ELF-1 (cell line): ENCODE data around the gene OR10G4.
"Not testable (repeated sequence)": the region's sequence is repeated elsewhere in the genome, so short reads cannot be mapped to it uniquely, and the experiment has no call there.

Experiments
- DNase-seq: peaks from one replicate; pipeline ENCODE4 v3.0.0-alpha.2; 2016; ENCODE audit warnings: low read depth, low spot score

Gene OR10G4

DNA sequence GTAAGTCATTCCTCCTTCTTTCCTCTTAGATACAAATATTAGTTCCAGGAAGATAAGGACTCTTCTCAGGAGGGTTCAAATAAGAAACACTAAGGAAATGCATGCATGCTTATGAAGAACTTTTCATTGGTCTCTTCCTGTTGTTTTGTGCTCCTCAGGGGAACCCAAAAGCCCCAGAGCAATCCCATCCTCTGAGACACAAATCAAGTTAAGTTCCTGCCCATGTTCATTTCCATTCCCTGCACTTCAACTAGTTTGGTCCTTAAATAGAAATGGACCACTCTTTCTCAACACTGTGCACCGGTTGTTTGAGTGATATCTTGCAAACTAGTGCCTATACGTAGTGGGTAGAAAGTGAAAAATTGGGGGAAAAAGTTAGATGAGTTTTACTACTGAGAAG lies at the start of gene OR10G4:
Gene OR10G4 (plus strand): TSS at position 301 of the 400 bp plus-strand sequence. CDS start 2,578 bp downstream, outside the sequence.
- DNase-seq: no peak

- DNase-seq: no peak
Measured at GRCh38 chr11:123973816-123974215, 39.0 kb upstream of the OR10G4 start.

DNA sequence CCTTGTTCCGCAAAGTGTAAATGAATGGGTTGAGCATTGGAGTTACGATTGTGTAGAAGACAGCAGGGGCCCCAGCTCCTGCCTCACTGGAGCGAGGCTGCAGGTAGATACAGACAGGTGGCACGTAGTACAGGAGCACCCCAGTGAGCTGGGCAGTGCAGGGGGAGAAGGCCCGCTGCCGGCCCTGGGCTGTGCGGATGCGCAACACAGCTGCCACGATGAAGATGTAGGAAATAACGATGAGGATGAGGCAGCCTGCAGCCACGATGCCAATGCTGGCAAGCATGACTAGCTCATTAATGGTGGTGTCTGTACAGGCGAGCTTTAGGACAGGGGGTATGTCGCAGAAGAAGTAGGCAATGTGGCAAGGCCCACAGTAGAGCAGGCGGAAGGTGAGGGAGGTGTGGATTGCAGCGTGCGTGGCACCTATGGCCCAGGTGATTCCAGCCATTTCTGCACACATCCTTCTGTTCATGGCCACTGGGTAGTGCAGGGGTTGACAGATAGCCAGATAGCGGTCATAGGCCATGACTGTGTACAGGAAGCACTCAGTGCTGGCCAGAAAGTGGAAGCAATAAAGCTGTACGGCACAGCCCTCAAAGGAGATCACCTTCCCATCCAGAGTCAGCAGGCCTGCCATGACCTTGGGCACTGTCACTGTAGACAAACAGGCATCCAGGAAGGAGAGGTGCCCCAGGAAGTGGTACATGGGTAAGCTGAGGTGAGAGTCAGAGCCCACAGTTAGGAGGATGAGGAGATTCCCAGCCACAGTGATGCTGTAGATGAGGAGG lies 35.8 kb upstream of the OR10G4 start:
- no peak for DNase-seq

DNA sequence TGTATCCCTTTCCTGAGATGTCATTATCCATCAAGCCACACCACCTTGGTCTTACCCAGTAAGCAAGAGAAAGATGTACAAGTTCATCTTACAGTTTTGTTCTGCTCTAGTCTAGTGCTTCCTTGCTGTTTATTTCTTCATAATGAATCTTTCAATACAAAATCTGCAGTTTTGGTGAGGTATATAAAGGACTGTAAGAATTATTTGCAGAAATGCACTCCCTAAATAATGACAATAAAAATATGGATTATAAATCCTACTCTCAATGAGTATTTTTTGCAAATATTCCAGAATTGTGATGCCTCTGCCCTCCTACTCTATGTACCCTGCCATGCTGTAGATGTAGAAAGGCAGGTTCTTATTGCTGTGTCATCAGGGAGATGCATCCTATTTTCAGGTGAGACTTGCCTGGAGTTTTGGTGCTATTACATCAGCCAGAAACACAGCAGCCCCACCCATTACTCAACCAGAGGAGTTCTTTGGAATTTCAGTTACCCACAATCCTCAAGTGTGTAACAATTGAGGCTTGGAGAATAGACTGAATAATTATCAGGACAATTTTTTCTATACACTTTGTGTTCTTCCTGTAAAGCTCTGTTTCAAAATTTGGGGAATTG lies 35.0 kb upstream of the OR10G4 start, which contains the start of gene OR10S1:
Gene OR10S1 (minus strand): TSS at position 51 of the 617 bp plus-strand sequence. CDS start 117 bp downstream, outside the sequence.
- DNase-seq: no peak

- no peak for DNase-seq
Measured at GRCh38 chr11:123979311-123979710, 33.5 kb upstream of the OR10G4 start.

DNA sequence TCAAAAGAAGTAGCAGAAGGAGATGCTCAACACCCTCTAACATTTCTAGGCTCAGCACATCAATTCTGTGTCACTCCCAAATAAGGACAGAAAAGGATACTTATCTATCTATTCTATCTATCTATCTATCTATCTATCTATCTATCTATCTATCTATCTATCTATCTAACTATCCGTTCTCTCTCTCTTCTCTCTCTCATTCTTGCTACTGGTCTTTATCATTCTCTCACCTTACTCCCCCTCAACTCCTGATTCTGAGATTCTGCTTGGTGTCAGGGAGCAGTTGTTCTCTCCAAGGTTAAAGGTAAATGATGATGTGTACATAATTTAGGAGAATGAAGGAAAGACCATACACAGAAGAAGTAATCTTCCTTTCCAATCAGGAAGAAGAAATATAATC lies 17.7 kb upstream of the OR10G4 start, which contains the start of gene OR10G6:
Gene OR10G6 (minus strand): TSS at position 43 of the 400 bp plus-strand sequence. CDS start 0 bp downstream, at position 43.
- DNase-seq: no peak

DNA sequence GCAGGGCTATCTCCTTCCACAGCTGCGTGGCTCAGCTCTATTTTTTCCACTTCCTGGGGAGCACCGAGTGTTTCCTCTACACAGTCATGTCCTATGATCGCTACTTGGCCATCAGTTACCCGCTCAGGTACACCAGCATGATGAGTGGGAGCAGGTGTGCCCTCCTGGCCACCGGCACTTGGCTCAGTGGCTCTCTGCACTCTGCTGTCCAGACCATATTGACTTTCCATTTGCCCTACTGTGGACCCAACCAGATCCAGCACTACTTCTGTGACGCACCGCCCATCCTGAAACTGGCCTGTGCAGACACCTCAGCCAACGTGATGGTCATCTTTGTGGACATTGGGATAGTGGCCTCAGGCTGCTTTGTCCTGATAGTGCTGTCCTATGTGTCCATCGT lies 3.0 kb downstream of the OR10G4 start:
- not testable (repeated sequence) for DNase-seq

DNA sequence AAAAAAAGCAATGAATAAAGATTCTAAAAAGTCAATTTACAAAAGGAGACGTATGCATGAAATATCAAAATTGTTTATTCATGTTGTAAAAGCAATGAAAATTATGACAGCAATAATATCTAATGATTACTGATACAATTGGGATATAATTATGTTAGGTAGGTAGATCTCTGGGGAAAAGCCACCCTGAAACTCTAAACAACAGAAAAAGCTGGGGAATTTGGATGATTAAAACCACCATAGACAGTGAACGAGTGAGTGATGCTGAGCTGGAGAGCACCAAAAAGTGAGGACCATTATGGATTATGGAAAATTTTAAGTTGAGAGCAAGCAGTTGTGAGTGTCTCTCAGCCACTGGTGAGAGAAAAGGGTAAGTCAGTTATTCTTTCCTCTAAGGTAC lies 13.7 kb downstream of the OR10G4 start, which contains the start of gene OR10G8:
Gene OR10G8 (plus strand): TSS at position 301 of the 400 bp plus-strand sequence. CDS start 2,825 bp downstream, outside the sequence.
- DNase-seq: no peak

- DNase-seq: no peak
Measured at GRCh38 chr11:124036666-124037065, 23.9 kb downstream of the OR10G4 start.

DNA sequence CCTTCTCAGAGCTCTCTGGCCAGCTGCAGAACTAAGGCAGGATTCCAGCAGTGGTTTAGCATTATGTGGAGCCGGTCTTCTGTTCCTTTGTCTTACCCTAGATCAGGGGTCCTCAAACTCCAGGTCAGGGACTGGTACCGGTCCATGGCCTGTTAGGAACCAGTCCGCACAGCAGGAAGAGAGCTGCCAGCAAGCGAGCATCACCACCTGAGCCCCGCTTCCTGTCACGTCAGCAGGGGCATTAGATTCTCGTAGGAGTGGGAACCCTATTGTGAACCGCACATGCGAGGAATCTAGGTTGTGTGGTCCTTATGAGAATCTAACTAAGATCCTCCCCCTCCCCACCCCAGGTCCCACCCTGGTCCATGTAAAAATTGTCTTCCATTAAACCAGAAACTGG lies 26.8 kb downstream of the OR10G4 start:
- DNase-seq: no peak

GRCh38 chr11:124041254-124041653 lies 28.5 kb downstream of the OR10G4 start, which contains the start of gene OR10G7:
Gene OR10G7, minus strand, starts transcription at chr11:124041325. Its CDS starts 2,324 bp downstream, at chr11:124039001.
- DNase-seq: no peak

DNA sequence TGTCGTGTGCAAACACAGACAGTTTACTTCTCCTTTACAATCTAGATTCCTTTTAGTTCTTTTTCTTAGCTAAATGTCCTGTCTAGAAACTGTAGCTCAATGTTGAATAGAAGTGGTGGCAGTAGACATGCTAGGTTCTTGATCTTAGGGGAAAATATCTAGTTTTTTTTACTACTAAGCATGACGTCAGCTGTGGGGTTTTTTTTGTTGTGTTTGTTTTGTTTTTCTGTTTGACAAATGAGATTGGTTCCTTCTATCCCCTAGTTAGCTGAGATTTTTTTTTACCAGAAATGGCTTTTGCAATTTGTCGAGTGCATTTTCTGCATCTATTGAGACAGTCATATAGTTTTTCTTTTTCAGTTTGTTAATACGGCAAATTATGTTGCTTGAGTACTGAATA lies 30.6 kb downstream of the OR10G4 start:
- DNase-seq: no peak

DNA sequence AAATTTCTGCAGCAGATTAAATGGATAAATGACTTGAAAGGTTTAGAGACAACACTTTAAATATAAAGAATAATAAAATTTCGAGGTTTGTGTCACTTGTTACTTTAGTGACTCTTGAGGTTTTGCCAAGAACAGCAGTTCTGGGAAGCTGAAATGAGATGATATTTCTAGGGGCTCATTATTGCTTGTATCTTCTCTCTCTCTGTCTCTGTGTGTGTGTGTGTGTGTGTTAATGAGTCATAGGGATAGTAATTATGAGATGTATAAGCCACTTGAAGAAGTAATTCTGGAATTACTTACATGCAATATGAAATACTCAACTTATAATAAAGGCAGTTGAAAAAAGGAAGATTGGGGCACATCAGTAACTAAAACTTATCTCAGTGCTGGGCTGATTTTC lies 38.0 kb downstream of the OR10G4 start:
- no peak for DNase-seq

- DNase-seq: no peak
Measured at GRCh38 chr11:124052966-124053365, 40.2 kb downstream of the OR10G4 start.
